ENCODE measurements around the gene NCBP2L.

The NCBP2L gene

GRCh38 chrX:107777536-107777832, at the start of gene NCBP2L:
Gene NCBP2L, plus strand, starts transcription at chrX:107777733. Its CDS starts 16,488 bp downstream, at chrX:107794221.
- no peak for DNase-seq (ENCODE audit: low spot score)
- no peak for TF ChIP-seq CTCF (IDR thresholded peaks at IDR 0.05; ENCODE audit: borderline replicate concordance, control extremely low read depth, extremely low read depth, insufficient read depth, missing control alignments)
- in situ Hi-C loops (cut with MboI; ENCODE audit: low sequenced_read_pairs, unreplicated experiment) = loop anchor here (10.0 to 25.0 kb wide), 2 partner anchors 113 to 240 kb away; no protein-coding TSS in a partner anchor

- in situ Hi-C loops (cut with MboI; ENCODE audit: low sequenced_read_pairs, unreplicated experiment) = no loop called here
- no peak for TF ChIP-seq CTCF (IDR thresholded peaks at IDR 0.05; ENCODE audit: borderline replicate concordance, control extremely low read depth, extremely low read depth, insufficient read depth, missing control alignments)
- DNase-seq (ENCODE audit: low spot score) = no peak
These were observed 49.0 kb upstream of the NCBP2L start for GRCh38 chrX:107728371-107729099.

- TF ChIP-seq CTCF (IDR thresholded peaks at IDR 0.05; ENCODE audit: borderline replicate concordance, control extremely low read depth, extremely low read depth, insufficient read depth, missing control alignments) = no peak
- DNase-seq (ENCODE audit: low spot score) = no peak
- in situ Hi-C loops (cut with MboI; ENCODE audit: low sequenced_read_pairs, unreplicated experiment) = no loop called here
These were observed 47.8 kb upstream of the NCBP2L start for GRCh38 chrX:107729558-107730297.

GRCh38 chrX:107730298-107730655, 47.3 kb upstream of the NCBP2L start:
- no peak for TF ChIP-seq CTCF (IDR thresholded peaks at IDR 0.05; ENCODE audit: borderline replicate concordance, control extremely low read depth, extremely low read depth, insufficient read depth, missing control alignments)
- in situ Hi-C loops (cut with MboI; ENCODE audit: low sequenced_read_pairs, unreplicated experiment) = no loop called here
- no peak for DNase-seq (ENCODE audit: low spot score)

GRCh38 chrX:107730991-107731766, 46.4 kb upstream of the NCBP2L start:
- no peak for TF ChIP-seq CTCF (IDR thresholded peaks at IDR 0.05; ENCODE audit: borderline replicate concordance, control extremely low read depth, extremely low read depth, insufficient read depth, missing control alignments)
- DNase-seq (ENCODE audit: low spot score) = no peak
- in situ Hi-C loops (cut with MboI; ENCODE audit: low sequenced_read_pairs, unreplicated experiment) = no loop called here

- in situ Hi-C loops (cut with MboI; ENCODE audit: low sequenced_read_pairs, unreplicated experiment) = no loop called here
- no peak for TF ChIP-seq CTCF (IDR thresholded peaks at IDR 0.05; ENCODE audit: borderline replicate concordance, control extremely low read depth, extremely low read depth, insufficient read depth, missing control alignments)
- DNase-seq (ENCODE audit: low spot score) = no peak
These were observed 45.6 kb upstream of the NCBP2L start for GRCh38 chrX:107731831-107732502.

Measured in GM13976 (cell line).